H9 (cell line): ENCODE data around the gene ATP8B2. TPM values are rescaled to one million over a fixed set of nuclear protein-coding genes. Genes with fewer than 3 reads are reported as not detected.
"Not testable (repeated sequence)": the region's sequence is repeated elsewhere in the genome, so short reads cannot be mapped to it uniquely, and the experiment has no call there.

Experiments
- DNase-seq: peaks from one replicate; pipeline ENCODE4 v3.0.0-alpha.2; 2017
- H2AFZ ChIP-seq: one replicate; pipeline ENCODE4 v1.6.1; 2013; ENCODE audit warnings: mild to moderate bottlenecking, low read length, control low read depth, moderate library complexity
- H2AK5ac ChIP-seq: 2 replicates; pipeline ENCODE4 v1.6.1; 2013; ENCODE audit warnings: low read length, control low read depth, mixed read lengths; ENCODE audit not compliant: insufficient read length
- H2BK120ac ChIP-seq: one replicate; pipeline ENCODE4 v1.6.1; 2013; ENCODE audit warnings: low read depth, mild to moderate bottlenecking, low read length, control low read depth, inconsistent platforms; ENCODE audit not compliant: poor library complexity, severe bottlenecking
- H2BK12ac ChIP-seq: 2 replicates; pipeline ENCODE4 v1.6.1; 2013; ENCODE audit warnings: low read length, control low read depth, mixed read lengths, low read depth; ENCODE audit not compliant: insufficient read length
- H2BK15ac ChIP-seq: 2 replicates; pipeline ENCODE4 v1.6.1; 2013; ENCODE audit warnings: low read depth, low read length, control low read depth
- H2BK20ac ChIP-seq: one replicate; pipeline ENCODE4 v1.6.1; 2013; ENCODE audit warnings: low read depth, mild to moderate bottlenecking, low read length, control low read depth, inconsistent platforms; ENCODE audit not compliant: poor library complexity, severe bottlenecking
- H2BK5ac ChIP-seq: 2 replicates; pipeline ENCODE4 v1.6.1; 2013; ENCODE audit warnings: low read length, control low read depth, mixed read lengths; ENCODE audit not compliant: insufficient read length
- H3K14ac ChIP-seq: 2 replicates; pipeline ENCODE4 v1.6.1; 2013; ENCODE audit warnings: low read length, control low read depth; ENCODE audit not compliant: insufficient read depth
- H3K18ac ChIP-seq: 2 replicates; pipeline ENCODE4 v1.6.1; 2013; ENCODE audit warnings: low read depth, mild to moderate bottlenecking, mixed read lengths, low read length, control low read depth; ENCODE audit not compliant: insufficient read length
- H3K23ac ChIP-seq: 2 replicates; pipeline ENCODE4 v1.6.1; 2013; ENCODE audit warnings: low read length, control low read depth, mixed read lengths, low read depth; ENCODE audit not compliant: insufficient read length
- H3K23me2 ChIP-seq: 2 replicates; pipeline ENCODE4 v1.6.1; 2013; ENCODE audit warnings: low read depth, mild to moderate bottlenecking, mixed read lengths, low read length, control low read depth; ENCODE audit not compliant: insufficient read length, poor library complexity, severe bottlenecking
- H3K27ac ChIP-seq: 2 replicates; pipeline ENCODE4 v1.5.1; 2013; ENCODE audit warnings: low read length, control low read depth, mixed read lengths, low read depth; ENCODE audit not compliant: insufficient read length
- H3K27me3 ChIP-seq: 2 replicates; pipeline ENCODE4 v1.6.1; 2013; ENCODE audit warnings: low read length, control low read depth, inconsistent platforms; ENCODE audit not compliant: insufficient read depth
- H3K4ac ChIP-seq: 2 replicates; pipeline ENCODE4 v1.6.1; 2013; ENCODE audit warnings: low read depth, mild to moderate bottlenecking, control low read depth, inconsistent platforms, low read length, moderate library complexity
- H3K4me1 ChIP-seq: 2 replicates; pipeline ENCODE4 v1.6.1; 2013; ENCODE audit warnings: low read length, control low read depth, inconsistent platforms; ENCODE audit not compliant: insufficient read depth
- H3K4me2 ChIP-seq: 2 replicates; pipeline ENCODE4 v1.6.1; 2013; ENCODE audit warnings: low read length, control low read depth, mixed read lengths; ENCODE audit not compliant: insufficient read length, insufficient read depth
- H3K56ac ChIP-seq: 2 replicates; pipeline ENCODE4 v1.6.1; 2013; ENCODE audit warnings: low read depth, mild to moderate bottlenecking, mixed read lengths, low read length, control low read depth; ENCODE audit not compliant: insufficient read length
- H3K79me1 ChIP-seq: 2 replicates; pipeline ENCODE4 v1.6.1; 2013; ENCODE audit warnings: low read depth, mild to moderate bottlenecking, moderate library complexity, low read length, control low read depth, inconsistent platforms; ENCODE audit not compliant: insufficient read depth, poor library complexity, severe bottlenecking
- H3K79me2 ChIP-seq: 2 replicates; pipeline ENCODE4 v1.6.1; 2013; ENCODE audit warnings: low read length, control low read depth, inconsistent platforms; ENCODE audit not compliant: insufficient read depth
- H3K9ac ChIP-seq: 2 replicates; pipeline ENCODE4 v1.6.1; 2013; ENCODE audit warnings: low read length, control low read depth, mixed read lengths; ENCODE audit not compliant: insufficient read length; ENCODE audit errors: extremely low read depth
- H3K9me3 ChIP-seq: one replicate; pipeline ENCODE4 v1.6.1; 2013; ENCODE audit warnings: low read depth, low read length, inconsistent platforms; ENCODE audit not compliant: control insufficient read depth
- H3T11ph ChIP-seq: one replicate; pipeline ENCODE4 v1.6.1; 2013; ENCODE audit warnings: mild to moderate bottlenecking, low read length, control low read depth, inconsistent platforms
- H4K20me1 ChIP-seq: one replicate; pipeline ENCODE4 v1.6.1; 2013; ENCODE audit not compliant: control insufficient read depth, insufficient read length, insufficient read depth
- H4K5ac ChIP-seq: 2 replicates; pipeline ENCODE4 v1.6.1; 2013; ENCODE audit warnings: low read depth, mild to moderate bottlenecking, mixed read lengths, low read length, control low read depth; ENCODE audit not compliant: insufficient read length
- H4K8ac ChIP-seq: replicated peaks from 2 replicates; pipeline ENCODE4 v1.6.1; 2013; ENCODE audit warnings: low read length, control low read depth, mixed read lengths, low read depth; ENCODE audit not compliant: insufficient read length
- H4K91ac ChIP-seq: 2 replicates; pipeline ENCODE4 v1.6.1; 2013; ENCODE audit warnings: low read depth, mild to moderate bottlenecking, moderate library complexity, mixed read lengths, low read length, control low read depth; ENCODE audit not compliant: insufficient read length
- H3K27ac Mint-ChIP-seq, 3 experiments: 2 replicates in 2 of 3; 3 replicates in 1 of 3; pipeline ENCODE4 v1.8.0; 2020 to 2021; ENCODE audit warnings: mixed read lengths in 3 of 3, mild to moderate bottlenecking in 1 of 3, moderate library complexity in 1 of 3
- H3K27me3 Mint-ChIP-seq: 2 replicates; pipeline ENCODE4 v1.8.0; 2021; ENCODE audit warnings: low read depth, mild to moderate bottlenecking, moderate library complexity, mixed read lengths
- H3K36me3 Mint-ChIP-seq, 3 experiments: 2 replicates in 2 of 3; 3 replicates in 1 of 3; pipeline ENCODE4 v1.8.0; 2020 to 2021; ENCODE audit warnings: low read depth in 3 of 3, mixed read lengths in 3 of 3; ENCODE audit not compliant: insufficient read depth in 1 of 3
- H3K4me1 Mint-ChIP-seq, 2 experiments: 2 replicates each; pipeline ENCODE4 v1.8.0; 2020; ENCODE audit warnings: mixed read lengths in 2 of 2
- H3K4me3 Mint-ChIP-seq, 2 experiments: 2 replicates in 1 of 2; 3 replicates in 1 of 2; pipeline ENCODE4 v1.8.0; 2020 to 2021; ENCODE audit warnings: mild to moderate bottlenecking in 2 of 2, mixed read lengths in 2 of 2, moderate library complexity in 1 of 2
- H3K9me3 Mint-ChIP-seq, 2 experiments: 2 replicates in 1 of 2; 3 replicates in 1 of 2; pipeline ENCODE4 v1.8.0; 2020; ENCODE audit warnings: mild to moderate bottlenecking in 2 of 2, mixed read lengths in 2 of 2, moderate library complexity in 1 of 2
- CTCF ChIP-seq: fragments of 200-600 bp; sonication (generic); conservative IDR thresholded peaks from 3 replicates; pipeline ENCODE4 v1.8.0; 2021; ENCODE audit warnings: antibody characterized with exemption, mild to moderate bottlenecking
- whole genome bisulfite sequencing: extraction: QIAGEN DNeasy Blood & Tissue Kit; methylation state at CpG from one replicate; pipeline ENCODE4 v1.1.7; 2013; ENCODE audit warnings: missing lambda C conversion rate, low lambda C conversion rate, mixed read lengths; ENCODE audit not compliant: insufficient read length; ENCODE audit errors: extremely low coverage; 5-methylcytosine and 5-hydroxymethylcytosine counted together
- total RNA-seq: library from RNA; stranded (reverse); gene quantifications from 2 replicates; pipeline ENCODE4 v1.2.1, GENCODE V29; 2021

ATP8B2 gene
- total RNA-seq, 1 experiment from 2014 or later: 37.6 TPM

DNA sequence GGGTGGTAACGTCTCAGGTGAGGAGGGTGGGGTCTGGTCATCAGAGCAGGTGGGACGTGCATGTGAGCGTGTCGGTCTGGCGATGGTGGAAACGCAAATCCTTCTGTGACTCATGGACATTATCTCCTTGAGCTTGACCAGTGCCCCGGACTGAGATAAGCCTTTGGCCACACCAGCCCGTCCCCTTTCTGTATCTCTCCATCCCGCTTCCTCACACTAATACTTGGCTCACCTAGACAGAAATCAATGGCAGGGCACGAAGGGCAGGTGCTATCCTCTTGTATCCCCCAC, 12.3 kb upstream of the ATP8B2 start:
- Mint-ChIP-seq H3K4me3 (no peak overlapping the region), H3K36me3 (peaks cover 0 to 3% (median 0%) of the 10 kb centered on the region in 3 experiments; a peak in 2 of 7 replicates), H3K9me3 (peaks cover 18 to 32% of the 10 kb centered on the region in 2 experiments), H3K27ac (peak overlapping the region in 1 of 3 experiments; percentile 77; a peak in 1 of 7 replicates), H3K27me3 (peaks cover 12% of the 10 kb centered on the region), H3K4me1 (no peaks in the 10 kb centered on the region)
- H3K4me2 ChIP-seq: no peak overlapping the region
- H3K4me1 ChIP-seq: no peaks in the 10 kb centered on the region
- no peak overlapping the region for H3K14ac ChIP-seq
- H4K5ac ChIP-seq: no peak overlapping the region
- no peaks in the 10 kb centered on the region for H3K9me3 ChIP-seq
- H3K56ac ChIP-seq: no peak overlapping the region
- H2AFZ ChIP-seq: no peak overlapping the region
- H3K79me1 ChIP-seq: no peaks in the 10 kb centered on the region
- H2AK5ac ChIP-seq: no peak overlapping the region
- no CpG with 5 or more reads among the region's 10 CpGs for WGBS
- no peaks in the 10 kb centered on the region for H3K79me2 ChIP-seq
- no peak for TF ChIP-seq CTCF
- no peak overlapping the region for H2BK20ac ChIP-seq
- H3K23me2 ChIP-seq: no peaks in the 10 kb centered on the region
- no peak overlapping the region for H3K23ac ChIP-seq
- H4K8ac ChIP-seq: peak overlapping the region; percentile 77
- no peak overlapping the region for H3K9ac ChIP-seq
- no peak overlapping the region for H3K27ac ChIP-seq
- H2BK5ac ChIP-seq: no peak overlapping the region
- H3K18ac ChIP-seq: no peak overlapping the region
- H2BK120ac ChIP-seq: no peak overlapping the region
- H2BK15ac ChIP-seq: no peak overlapping the region
- no peaks in the 10 kb centered on the region for H3K27me3 ChIP-seq
- H4K91ac ChIP-seq: no peak overlapping the region
- H3T11ph ChIP-seq: no peak overlapping the region
- no peaks in the 10 kb centered on the region for H4K20me1 ChIP-seq
- no peak overlapping the region for H3K4ac ChIP-seq
- no peak overlapping the region for H2BK12ac ChIP-seq
- no peak for DNase-seq

DNA sequence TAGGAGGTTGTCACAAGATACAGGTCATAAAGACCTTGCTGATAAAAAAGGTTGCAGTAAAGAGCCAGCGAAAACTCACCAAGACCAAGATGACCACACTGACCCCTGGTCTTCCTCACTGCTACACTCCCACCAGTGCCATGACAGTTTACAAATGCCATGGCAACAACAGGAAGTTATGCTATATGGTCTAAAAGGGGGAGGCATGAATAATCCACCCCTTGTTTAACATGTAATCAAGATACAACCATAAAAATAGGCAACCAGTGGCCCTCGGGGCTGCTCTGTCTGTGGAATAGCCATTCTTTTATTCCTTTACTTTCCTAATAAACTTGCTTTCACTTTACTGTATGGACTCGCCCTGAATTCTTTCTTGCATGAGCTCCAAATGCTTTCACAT, 11.1 kb upstream of the ATP8B2 start:
- not testable (repeated sequence) for H2BK12ac ChIP-seq, H3K23ac ChIP-seq, DNase-seq, H4K20me1 ChIP-seq, H3T11ph ChIP-seq, H3K27me3 ChIP-seq, H3K36me3 Mint-ChIP-seq, H3K9ac ChIP-seq, H4K91ac ChIP-seq, H3K79me1 ChIP-seq, H3K4ac ChIP-seq, H2AK5ac ChIP-seq, H2BK5ac ChIP-seq, H3K4me1 Mint-ChIP-seq, H3K4me2 ChIP-seq, H3K4me1 ChIP-seq, H3K18ac ChIP-seq, H3K27ac ChIP-seq, H3K79me2 ChIP-seq, H3K9me3 ChIP-seq, H3K14ac ChIP-seq, H3K4me3 Mint-ChIP-seq, H2BK15ac ChIP-seq, H2BK20ac ChIP-seq, H3K27ac Mint-ChIP-seq, H4K5ac ChIP-seq, H3K56ac ChIP-seq, H2AFZ ChIP-seq, H4K8ac ChIP-seq, H2BK120ac ChIP-seq, H3K23me2 ChIP-seq
- peaks cover 12% of the 10 kb centered on the region for H3K27me3 Mint-ChIP-seq
- H3K9me3 Mint-ChIP-seq: peaks cover 17 to 30% of the 10 kb centered on the region in 2 experiments
- no CpG with 5 or more reads among the region's 3 CpGs for WGBS
